PFSK-1 (cell line): ENCODE results near the gene MLXIPL.

Experiments used
- FOXP2 ChIP-seq: optimal IDR thresholded peaks from 2 replicates; pipeline ENCODE3; 2011; ENCODE audit warnings: borderline replicate concordance, control low read depth, inconsistent platforms; ENCODE audit not compliant: insufficient read depth; ENCODE audit errors: extremely low read length, extremely low read depth
- POLR2AphosphoS5 ChIP-seq: IDR thresholded peaks from 2 replicates; pipeline ENCODE4 v1.6.1; 2012; ENCODE audit warnings: low read depth, mild to moderate bottlenecking, control low read depth, low read length, moderate library complexity
- REST ChIP-seq, 2 experiments: IDR thresholded peaks; 2 replicates each; pipeline versions ENCODE4 v1.6.1 to v1.8.0; 2011 to 2012; ENCODE audit warnings: low read depth in 2 of 2, low read length in 2 of 2, control low read depth in 1 of 2, inconsistent platforms in 1 of 2, mild to moderate bottlenecking in 1 of 2, moderate library complexity in 1 of 2; ENCODE audit not compliant: insufficient read depth in 1 of 2
- SIN3A ChIP-seq: IDR thresholded peaks from 2 replicates; pipeline ENCODE4 v1.6.1; 2012; ENCODE audit warnings: mild to moderate bottlenecking, low read length, moderate library complexity, borderline replicate concordance; ENCODE audit not compliant: insufficient read depth
- TAF1 ChIP-seq: IDR thresholded peaks from 2 replicates; pipeline ENCODE4 v1.6.1; 2012; ENCODE audit warnings: low read length, control low read depth, borderline replicate concordance; ENCODE audit not compliant: insufficient read depth

GRCh38 chr7:73668886-73669230, 44.5 kb upstream of the MLXIPL start:
- no peak for TF ChIP-seq POLR2AphosphoS5
- TF ChIP-seq TAF1, result no peak
- no peak for TF ChIP-seq SIN3A
- TF ChIP-seq REST (IDR thresholded peaks at IDR 0.05; ENCODE audit: insufficient read depth in 1 of 2, low read depth in 2 of 2, low read length in 2 of 2), result no peak
- no peak for TF ChIP-seq FOXP2
